ENCODE data around the gene ZNF652.

DNA sequence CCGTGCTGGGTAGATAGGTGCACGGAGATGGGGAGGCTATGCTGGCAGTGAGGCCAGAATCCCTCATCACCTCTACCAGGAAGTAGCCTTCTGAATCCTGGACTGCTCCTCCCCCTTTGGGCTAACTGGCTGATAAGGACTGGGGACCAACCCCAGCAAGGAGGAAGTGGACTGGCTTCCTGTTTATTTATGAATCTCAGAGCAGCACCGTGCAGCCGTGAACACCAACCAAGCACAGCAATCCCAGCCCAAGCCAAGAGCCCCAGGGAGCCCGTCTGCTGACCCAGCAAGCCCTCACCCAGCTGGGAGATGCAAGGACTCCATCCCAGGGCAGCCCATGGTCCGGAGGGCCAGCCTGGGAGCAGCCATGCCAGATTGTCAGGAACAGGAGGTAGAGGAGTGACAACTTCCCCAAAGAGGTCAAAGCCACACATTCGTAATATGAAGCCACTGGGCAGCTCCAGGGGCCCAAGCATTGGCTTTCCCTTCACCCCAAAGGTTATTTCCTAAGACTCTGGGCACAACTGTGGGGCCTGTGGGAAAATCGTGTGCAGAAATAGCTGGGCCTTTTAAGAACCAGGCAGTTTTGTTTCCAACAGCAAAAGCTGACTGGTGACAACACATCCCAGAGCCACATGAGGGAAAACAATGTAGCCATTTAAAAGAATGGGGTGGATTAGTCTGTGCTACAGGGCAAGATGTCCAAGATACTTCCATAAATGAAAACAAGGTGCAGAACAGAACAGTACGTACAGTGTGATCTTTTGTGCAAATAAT, 28.7 kb upstream of the ZNF652 start:
- TF ChIP-seq EZH2 (IDR thresholded peaks at IDR 0.05; ENCODE audit: low read length, unreplicated experiment) = no peak
- TF ChIP-seq, protein P1, sequence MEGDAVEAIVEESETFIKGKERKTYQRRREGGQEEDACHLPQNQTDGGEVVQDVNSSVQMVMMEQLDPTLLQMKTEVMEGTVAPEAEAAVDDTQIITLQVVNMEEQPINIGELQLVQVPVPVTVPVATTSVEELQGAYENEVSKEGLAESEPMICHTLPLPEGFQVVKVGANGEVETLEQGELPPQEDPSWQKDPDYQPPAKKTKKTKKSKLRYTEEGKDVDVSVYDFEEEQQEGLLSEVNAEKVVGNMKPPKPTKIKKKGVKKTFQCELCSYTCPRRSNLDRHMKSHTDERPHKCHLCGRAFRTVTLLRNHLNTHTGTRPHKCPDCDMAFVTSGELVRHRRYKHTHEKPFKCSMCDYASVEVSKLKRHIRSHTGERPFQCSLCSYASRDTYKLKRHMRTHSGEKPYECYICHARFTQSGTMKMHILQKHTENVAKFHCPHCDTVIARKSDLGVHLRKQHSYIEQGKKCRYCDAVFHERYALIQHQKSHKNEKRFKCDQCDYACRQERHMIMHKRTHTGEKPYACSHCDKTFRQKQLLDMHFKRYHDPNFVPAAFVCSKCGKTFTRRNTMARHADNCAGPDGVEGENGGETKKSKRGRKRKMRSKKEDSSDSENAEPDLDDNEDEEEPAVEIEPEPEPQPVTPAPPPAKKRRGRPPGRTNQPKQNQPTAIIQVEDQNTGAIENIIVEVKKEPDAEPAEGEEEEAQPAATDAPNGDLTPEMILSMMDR (conservative IDR thresholded peaks at IDR 0.05; ENCODE audit: low read depth, low read length) = no peak
